ENCODE data around the gene ZSCAN18.

- TF ChIP-seq FOXK2 (IDR thresholded peaks at IDR 0.05) (no peak), BHLHE40 (IDR thresholded peaks at IDR 0.05; ENCODE audit: borderline replicate concordance) (no peak), PKNOX1 (IDR thresholded peaks at IDR 0.05) (no peak), ZNF384 (IDR thresholded peaks at IDR 0.05) (no peak), FOXM1 (IDR thresholded peaks at IDR 0.05; ENCODE audit: borderline replicate concordance) (no peak), ELF4 (IDR thresholded peaks at IDR 0.05) (no peak), SP1 (IDR thresholded peaks at IDR 0.05) (no peak), SUZ12 (IDR thresholded peaks at IDR 0.05) (no peak)
Measured at GRCh38 chr19:58052256-58052655, 45.8 kb downstream of the ZSCAN18 start.
